Liver (tissue), 3 donors: Measurements from ENCODE around the gene IL36B.

Experiments
- EGR1 ChIP-seq, 2 donors: IDR thresholded peaks; 2 replicates each; pipeline ENCODE4 v1.6.1; 2016 to 2018; ENCODE audit warnings: antibody characterized with exemption in 2 of 2, low read depth in 2 of 2
- GABPA ChIP-seq, 2 donors: IDR thresholded peaks in 1 of 2; conservative IDR thresholded peaks in 1 of 2; 2 replicates each; pipeline ENCODE4 v1.6.1; 2016; ENCODE audit warnings: antibody characterized with exemption in 2 of 2, mild to moderate bottlenecking in 1 of 2, moderate library complexity in 1 of 2
- JUND ChIP-seq, 2 donors: IDR thresholded peaks; 2 replicates each; pipeline ENCODE4 v1.6.1; 2016; ENCODE audit warnings: antibody characterized with exemption in 2 of 2
- REST ChIP-seq: IDR thresholded peaks from 2 replicates; pipeline ENCODE4 v1.6.1; 2016; ENCODE audit warnings: antibody characterized with exemption, mild to moderate bottlenecking
- TAF1 ChIP-seq: conservative IDR thresholded peaks from 2 replicates; pipeline ENCODE4 v1.6.1; 2016; ENCODE audit warnings: antibody characterized with exemption, mild to moderate bottlenecking
- ZBTB33 ChIP-seq: IDR thresholded peaks from 2 replicates; pipeline ENCODE4 v1.6.1; 2016; ENCODE audit warnings: antibody characterized with exemption
- TF ChIP-seq, protein P1 (sequence below): fragments of 150-350 bp; IDR thresholded peaks from 2 replicates; pipeline ENCODE4 v1.5.1; 2017; ENCODE audit warnings: improper control_type of control experiment, low read depth, low read length; ENCODE audit not compliant: missing input control
- donor health status: healthy.
- donor health status: healthy.

- TF ChIP-seq, protein P1, sequence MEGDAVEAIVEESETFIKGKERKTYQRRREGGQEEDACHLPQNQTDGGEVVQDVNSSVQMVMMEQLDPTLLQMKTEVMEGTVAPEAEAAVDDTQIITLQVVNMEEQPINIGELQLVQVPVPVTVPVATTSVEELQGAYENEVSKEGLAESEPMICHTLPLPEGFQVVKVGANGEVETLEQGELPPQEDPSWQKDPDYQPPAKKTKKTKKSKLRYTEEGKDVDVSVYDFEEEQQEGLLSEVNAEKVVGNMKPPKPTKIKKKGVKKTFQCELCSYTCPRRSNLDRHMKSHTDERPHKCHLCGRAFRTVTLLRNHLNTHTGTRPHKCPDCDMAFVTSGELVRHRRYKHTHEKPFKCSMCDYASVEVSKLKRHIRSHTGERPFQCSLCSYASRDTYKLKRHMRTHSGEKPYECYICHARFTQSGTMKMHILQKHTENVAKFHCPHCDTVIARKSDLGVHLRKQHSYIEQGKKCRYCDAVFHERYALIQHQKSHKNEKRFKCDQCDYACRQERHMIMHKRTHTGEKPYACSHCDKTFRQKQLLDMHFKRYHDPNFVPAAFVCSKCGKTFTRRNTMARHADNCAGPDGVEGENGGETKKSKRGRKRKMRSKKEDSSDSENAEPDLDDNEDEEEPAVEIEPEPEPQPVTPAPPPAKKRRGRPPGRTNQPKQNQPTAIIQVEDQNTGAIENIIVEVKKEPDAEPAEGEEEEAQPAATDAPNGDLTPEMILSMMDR, result peak; percentile 58
- TF ChIP-seq GABPA (IDR thresholded peaks at IDR 0.05 in 1 of 2, conservative IDR thresholded peaks at IDR 0.05 in 1 of 2) (no peak), TAF1 (no peak), EGR1 (IDR thresholded peaks at IDR 0.05; ENCODE audit: low read depth in 2 of 2) (no peak), JUND (IDR thresholded peaks at IDR 0.05) (no peak), ZBTB33 (no peak), REST (no peak)
Measured at GRCh38 chr2:113084249-113085000, 31.8 kb upstream of the IL36B start.
